ENCODE results near the gene GALNT12.
A peak's percentile ranks its signal among the peaks of the same experiment; 100 is the strongest.

The GALNT12 gene, protein sequence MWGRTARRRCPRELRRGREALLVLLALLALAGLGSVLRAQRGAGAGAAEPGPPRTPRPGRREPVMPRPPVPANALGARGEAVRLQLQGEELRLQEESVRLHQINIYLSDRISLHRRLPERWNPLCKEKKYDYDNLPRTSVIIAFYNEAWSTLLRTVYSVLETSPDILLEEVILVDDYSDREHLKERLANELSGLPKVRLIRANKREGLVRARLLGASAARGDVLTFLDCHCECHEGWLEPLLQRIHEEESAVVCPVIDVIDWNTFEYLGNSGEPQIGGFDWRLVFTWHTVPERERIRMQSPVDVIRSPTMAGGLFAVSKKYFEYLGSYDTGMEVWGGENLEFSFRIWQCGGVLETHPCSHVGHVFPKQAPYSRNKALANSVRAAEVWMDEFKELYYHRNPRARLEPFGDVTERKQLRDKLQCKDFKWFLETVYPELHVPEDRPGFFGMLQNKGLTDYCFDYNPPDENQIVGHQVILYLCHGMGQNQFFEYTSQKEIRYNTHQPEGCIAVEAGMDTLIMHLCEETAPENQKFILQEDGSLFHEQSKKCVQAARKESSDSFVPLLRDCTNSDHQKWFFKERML

GRCh38 chr9:98807070-98807813, at the start of gene GALNT12:
Gene GALNT12, plus strand, starts transcription at chr9:98807670. Its CDS starts 29 bp downstream, at chr9:98807699.
- peak; percentile 88 for DNase-seq (ENCODE audit: low spot score)

DNA sequence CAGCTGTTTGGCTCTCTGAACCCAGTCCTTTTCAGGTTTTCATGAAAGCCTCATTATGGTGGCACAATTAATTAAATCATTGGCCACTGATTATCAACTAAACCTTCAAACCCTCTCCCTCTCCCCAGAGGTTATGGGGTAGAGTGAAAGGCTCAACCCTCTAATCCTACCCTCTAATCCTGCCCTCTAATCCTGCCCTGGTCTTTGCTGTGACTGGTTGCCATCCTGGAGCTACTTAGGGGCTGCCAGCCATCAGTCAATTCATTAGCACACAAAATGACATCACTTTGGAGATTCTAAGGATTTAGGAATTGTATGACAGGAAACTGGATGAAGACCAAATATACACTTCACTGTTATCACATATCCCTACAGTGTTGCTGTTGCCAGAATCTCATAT, 47.2 kb upstream of the GALNT12 start:
- no peak for DNase-seq (ENCODE audit: low spot score)

- DNase-seq (ENCODE audit: low spot score): no peak
These were observed 43.3 kb upstream of the GALNT12 start for GRCh38 chr9:98763986-98764745.

- DNase-seq (ENCODE audit: low spot score): no peak
These were observed 42.2 kb upstream of the GALNT12 start for GRCh38 chr9:98765256-98765655.

DNA sequence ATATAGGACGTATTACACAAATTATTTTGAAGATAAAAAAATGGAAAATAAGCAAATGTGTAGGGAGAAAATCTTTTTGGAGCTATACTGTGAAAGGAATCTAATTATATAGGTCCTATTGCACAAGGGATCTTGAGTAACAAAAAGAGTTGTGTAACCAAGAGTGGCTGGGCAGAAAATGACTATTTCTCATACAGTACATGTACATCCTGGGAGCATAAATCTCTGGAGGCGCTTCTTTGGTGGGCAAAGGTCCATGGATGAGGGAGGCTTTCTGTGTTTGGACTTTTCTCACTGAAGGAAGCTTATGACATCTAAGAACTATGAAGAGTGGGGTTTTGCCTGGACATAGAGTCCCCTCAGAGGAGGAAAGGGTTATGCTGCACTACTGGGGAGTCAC, 40.9 kb upstream of the GALNT12 start:
- no peak for DNase-seq (ENCODE audit: low spot score)

- DNase-seq (ENCODE audit: low spot score): no peak
These were observed 40.3 kb upstream of the GALNT12 start for GRCh38 chr9:98767196-98767595.

- DNase-seq (ENCODE audit: low spot score): no peak
These were observed 39.6 kb upstream of the GALNT12 start for GRCh38 chr9:98767915-98768314.

DNA sequence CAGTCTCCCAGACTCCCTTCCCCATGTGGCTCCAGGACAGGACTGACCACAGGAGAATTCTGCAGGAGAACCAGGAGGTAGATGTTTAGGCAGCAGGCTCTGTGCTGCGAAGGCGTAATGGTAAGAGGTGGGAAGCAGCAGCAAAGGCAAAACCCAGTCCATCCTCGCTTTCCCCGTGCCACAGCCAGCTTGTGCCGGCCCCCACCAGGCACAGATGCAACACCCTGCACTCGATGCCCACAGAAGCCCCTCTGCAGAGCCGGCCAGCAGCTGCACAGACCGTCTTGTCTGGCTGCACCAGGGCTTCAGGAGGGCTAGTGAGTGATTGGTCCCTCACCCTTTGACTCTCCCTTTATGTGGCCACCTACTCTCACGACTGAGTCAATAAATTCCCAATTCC, 39.1 kb upstream of the GALNT12 start:
- DNase-seq (ENCODE audit: low spot score): no peak

GRCh38 chr9:98770717-98771116, 36.8 kb upstream of the GALNT12 start:
- no peak for DNase-seq (ENCODE audit: low spot score)

DNA sequence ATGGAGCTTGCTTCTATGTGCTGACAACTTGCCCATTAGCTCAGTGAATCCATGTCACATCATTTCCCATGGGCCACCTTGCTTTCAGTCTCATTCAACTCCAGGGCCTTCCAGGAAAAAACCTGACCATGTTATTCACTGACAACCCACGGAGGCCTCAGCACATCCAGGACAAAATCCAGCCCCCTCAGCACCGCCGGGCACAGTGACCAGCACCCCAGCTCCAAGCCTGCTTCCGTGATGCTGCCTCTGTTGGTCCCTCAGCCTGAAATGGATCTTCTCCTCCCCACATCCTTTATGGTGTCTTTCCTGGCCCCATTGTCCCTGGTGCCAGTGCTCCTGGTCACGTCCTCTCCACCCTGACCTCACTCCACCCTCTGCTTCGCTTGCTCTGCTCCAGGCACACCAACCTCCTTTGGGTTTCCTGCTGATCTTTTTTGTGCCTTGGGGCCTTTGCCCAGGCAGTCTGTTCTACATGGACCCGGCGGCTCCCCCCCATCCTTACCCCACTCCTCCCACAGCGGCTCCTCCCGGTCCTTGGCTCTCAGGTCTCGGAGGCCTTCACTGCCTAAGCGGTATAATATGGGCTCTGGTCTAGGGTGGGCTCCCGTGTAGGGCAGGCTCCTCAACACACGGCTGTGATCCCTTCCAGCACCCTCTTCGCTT, 36.1 kb upstream of the GALNT12 start:
- no peak for DNase-seq (ENCODE audit: low spot score)

- DNase-seq (ENCODE audit: low spot score): no peak
These were observed 34.9 kb upstream of the GALNT12 start for GRCh38 chr9:98772364-98773155.

DNA sequence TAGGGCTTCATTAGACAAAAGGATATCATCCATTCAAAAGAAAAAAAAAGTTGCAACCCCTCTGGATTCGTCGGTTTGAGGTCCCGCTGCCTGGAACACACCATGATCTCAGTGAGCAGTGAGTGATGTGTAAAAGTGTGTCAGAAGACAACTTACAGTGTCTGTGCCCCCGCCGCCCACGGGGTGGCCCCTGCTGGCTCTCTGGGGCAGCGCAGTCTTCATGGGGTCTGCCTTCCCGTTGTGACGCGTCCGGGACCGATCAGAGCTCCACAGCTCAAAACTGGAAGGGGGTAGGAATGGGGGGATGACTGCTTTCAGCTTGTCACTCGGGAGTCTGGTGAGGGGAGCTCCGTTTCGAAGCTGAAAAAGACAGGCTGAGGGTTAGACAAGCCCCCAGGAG, 33.7 kb upstream of the GALNT12 start:
- peak; percentile 47 for DNase-seq (ENCODE audit: low spot score)

DNA sequence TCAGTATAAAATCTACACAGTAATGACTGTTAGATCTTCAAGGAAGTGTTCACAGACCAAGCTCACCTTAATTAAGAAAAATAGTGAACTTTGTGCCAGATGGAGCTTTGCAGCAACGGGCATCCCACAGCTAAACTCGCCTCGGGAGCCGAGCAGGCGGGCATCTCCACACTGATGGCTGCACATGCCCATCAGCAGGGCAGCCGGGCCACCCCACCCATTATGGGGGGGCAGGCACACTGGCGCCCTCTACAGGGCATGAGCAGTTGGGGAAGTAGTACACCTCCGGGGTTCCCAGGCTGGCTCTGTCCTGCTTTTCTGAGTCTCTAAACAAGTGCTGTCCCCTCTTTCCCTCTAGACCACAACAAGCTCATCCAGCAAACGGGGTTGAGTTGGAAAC, 32.7 kb upstream of the GALNT12 start:
- DNase-seq (ENCODE audit: low spot score): peak; percentile 88

DNA sequence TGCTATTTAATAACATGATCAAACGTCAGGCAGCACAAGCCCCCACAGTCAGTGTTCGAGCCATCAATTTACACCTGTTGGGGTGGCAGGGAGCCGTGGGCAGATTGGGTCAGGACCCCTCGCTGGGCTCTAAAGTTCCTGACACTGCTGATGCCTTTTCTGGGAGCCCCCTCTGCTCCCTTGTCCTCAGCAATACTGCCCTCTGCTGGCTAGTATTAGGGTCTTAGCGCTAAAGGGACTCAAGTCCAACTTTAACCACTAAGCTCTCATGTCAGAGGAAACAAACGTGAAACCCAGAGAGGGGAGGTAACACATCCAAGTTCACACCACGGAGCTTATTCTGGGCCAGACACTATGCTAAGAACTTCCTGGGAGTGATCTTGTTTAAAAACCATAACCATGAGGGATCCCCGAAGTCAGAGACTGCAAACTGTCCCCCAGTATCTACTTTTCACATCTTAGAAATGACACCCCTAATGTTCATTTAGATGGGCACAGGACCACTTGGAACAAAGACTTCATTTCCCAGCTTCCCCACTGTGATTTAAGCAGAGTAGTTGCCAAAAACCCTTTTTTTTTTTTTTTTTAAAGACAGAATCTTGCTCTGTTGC, 31.5 kb upstream of the GALNT12 start:
- peak; percentile 87 for DNase-seq (ENCODE audit: low spot score)

- no peak for DNase-seq (ENCODE audit: low spot score)
These were observed 29.9 kb upstream of the GALNT12 start for GRCh38 chr9:98777618-98778017.

DNA sequence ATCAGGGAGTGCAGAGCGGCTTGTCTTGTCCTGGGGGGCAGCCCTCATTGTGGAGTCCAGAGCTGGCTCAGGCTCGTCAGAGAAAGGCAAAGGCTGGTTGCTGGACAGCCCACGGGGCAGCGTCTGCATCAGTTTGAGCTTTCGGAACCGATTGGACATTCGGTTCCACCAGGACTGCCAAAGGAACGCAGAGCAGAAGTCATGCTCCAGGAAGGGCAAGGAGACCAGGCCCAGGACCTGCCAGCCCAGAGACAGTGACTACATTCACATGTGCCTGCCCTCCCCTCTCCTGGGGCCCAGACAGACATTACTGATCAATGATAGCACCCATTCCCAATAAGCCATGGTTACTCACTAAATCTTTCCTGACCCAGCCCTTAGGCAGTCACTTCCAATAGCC, 29.2 kb upstream of the GALNT12 start:
- DNase-seq (ENCODE audit: low spot score): no peak

GRCh38 chr9:98778711-98779530, 28.5 kb upstream of the GALNT12 start:
- DNase-seq (ENCODE audit: low spot score): no peak

DNA sequence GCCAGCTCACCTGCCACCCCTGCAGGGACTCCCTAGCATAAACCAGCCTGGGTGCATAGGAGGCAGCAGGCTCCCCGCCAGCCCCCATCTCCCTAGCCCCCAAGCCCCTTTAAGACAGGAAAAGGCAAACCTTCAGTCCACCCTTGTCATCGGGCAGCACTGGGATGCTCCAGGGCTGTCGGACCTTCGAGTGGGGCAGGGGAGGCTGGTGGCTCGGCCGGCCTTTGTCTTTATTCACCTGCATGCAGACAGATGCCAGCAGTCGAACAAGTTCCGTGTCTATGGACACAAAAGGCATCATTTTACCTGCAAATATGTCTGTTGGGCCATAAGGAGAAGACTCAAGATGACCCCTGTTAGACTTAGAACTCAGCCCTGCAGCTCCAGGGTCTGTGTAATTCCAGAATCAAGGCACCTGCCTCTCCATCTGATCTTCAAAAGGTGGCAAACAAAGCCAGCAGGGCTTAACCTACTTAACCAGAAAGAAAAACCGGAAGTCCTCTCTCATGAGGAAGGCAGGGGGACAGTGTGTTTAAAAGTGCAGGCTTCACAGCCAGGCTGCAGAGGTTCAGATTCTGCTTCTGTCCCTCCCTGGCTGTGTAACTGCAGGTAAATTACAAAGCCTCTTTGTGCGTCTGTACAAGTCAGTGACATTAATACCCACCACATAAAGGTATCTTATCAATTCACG, 27.3 kb upstream of the GALNT12 start:
- no peak for DNase-seq (ENCODE audit: low spot score)

All from iPS-NIHi11 (cell line).